ENCODE measurements around the gene LMBR1.

LMBR1 gene

DNA sequence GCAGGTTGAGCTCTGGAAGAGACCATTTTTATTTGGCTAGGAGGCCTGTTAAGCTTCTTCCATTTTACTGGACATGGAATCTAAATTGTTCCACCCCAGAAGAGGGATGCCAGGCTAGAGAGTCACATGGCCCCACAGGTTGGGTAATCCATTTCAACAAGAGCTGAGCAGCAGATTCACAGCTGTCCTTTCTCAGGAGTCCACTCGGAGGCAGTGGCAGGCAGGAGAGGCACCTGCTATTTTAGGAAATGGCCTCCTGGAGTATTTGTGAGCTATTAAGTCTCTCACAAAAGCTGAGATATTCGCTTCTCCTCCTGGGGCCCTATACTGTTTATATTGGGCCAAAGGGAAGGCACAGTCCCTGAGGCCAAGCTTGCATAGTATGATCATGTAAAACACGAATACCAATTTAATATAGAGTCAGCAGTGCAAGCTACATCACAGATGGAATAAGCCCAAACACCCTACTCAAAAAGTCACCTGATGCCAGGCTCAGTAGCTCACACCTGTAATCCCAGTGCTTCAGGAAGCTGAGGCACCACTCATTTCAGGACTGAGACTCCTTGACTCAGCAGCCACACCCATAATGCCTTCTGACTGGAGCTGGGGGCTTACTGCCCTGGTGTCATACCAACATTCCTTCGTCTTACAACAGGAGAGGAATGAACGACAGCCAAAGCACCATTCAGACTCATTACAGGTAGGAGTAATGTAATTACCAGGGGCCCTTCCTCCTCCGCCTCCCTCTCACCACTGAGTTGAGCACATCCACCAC, 124.1 kb downstream of the LMBR1 start:
- no peak overlapping the region for H3K27ac ChIP-seq
- no peaks in the 10 kb centered on the region for H3K27me3 ChIP-seq (ENCODE audit: insufficient read depth, low read depth, severe bottlenecking)
- H3K36me3 ChIP-seq: no peaks in the 10 kb centered on the region
- no peak for DNase-seq
- no peaks in the 10 kb centered on the region for H3K9me3 ChIP-seq (ENCODE audit: severe bottlenecking)
- TF ChIP-seq, protein P1, sequence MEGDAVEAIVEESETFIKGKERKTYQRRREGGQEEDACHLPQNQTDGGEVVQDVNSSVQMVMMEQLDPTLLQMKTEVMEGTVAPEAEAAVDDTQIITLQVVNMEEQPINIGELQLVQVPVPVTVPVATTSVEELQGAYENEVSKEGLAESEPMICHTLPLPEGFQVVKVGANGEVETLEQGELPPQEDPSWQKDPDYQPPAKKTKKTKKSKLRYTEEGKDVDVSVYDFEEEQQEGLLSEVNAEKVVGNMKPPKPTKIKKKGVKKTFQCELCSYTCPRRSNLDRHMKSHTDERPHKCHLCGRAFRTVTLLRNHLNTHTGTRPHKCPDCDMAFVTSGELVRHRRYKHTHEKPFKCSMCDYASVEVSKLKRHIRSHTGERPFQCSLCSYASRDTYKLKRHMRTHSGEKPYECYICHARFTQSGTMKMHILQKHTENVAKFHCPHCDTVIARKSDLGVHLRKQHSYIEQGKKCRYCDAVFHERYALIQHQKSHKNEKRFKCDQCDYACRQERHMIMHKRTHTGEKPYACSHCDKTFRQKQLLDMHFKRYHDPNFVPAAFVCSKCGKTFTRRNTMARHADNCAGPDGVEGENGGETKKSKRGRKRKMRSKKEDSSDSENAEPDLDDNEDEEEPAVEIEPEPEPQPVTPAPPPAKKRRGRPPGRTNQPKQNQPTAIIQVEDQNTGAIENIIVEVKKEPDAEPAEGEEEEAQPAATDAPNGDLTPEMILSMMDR (IDR thresholded peaks at IDR 0.05; ENCODE audit: low read depth, low read length): no peak
- no peak overlapping the region for H3K4me3 ChIP-seq (ENCODE audit: low read depth, low read length)

GRCh38 chr7:156766666-156767065, 126.3 kb downstream of the LMBR1 start:
- TF ChIP-seq, protein P1 (IDR thresholded peaks at IDR 0.05; ENCODE audit: low read depth, low read length): no peak
- Histone ChIP-seq H3K27ac (peak overlapping the region; percentile 57), H3K27me3 (ENCODE audit: insufficient read depth, low read depth, severe bottlenecking) (no peaks in the 10 kb centered on the region), H3K4me3 (ENCODE audit: low read depth, low read length) (no peak overlapping the region), H3K9me3 (ENCODE audit: severe bottlenecking) (no peaks in the 10 kb centered on the region), H3K36me3 (peaks cover 3% of the 10 kb centered on the region; the same call in 1 of the 2 replicates)
- DNase-seq: no peak

DNA sequence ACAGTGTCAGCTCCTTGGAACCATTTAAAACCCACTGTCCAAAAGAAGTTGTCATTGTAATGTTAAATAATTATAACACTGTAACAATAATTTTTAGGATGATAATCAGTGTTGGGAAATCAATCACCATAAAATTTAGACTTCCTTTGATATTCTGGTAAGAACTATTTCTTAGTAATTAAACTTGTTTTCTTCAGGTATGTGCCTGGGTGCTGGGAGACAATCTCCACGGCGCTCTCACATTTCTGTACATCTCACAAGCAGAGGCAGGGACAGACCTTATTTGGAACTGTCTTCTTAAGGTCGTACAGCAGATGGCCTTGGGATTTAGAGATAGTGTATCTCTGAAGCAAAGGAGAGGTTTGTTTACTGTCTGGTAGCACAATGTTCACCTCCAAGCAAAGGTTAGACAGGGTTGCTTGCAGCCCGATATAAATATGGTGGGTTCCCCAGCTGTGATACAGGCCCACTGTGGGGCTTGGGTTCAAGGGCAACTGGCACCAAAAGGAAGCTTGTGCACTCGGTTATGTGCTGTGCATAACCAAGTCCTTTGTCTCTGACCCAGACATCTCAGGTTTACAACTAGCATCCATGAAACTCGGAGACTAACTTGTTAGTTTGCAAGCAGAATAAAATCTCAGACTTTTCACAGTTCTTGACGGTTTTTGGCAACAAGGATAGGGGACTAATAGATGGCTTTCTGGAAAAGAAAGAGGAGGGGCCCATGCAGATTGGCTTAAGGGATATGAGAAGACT, 126.9 kb downstream of the LMBR1 start:
- TF ChIP-seq, protein P1 (IDR thresholded peaks at IDR 0.05; ENCODE audit: low read depth, low read length): no peak
- H3K36me3 ChIP-seq: peaks cover 3% of the 10 kb centered on the region; the same call in 1 of the 2 replicates
- peak; percentile 35 for DNase-seq
- H3K9me3 ChIP-seq (ENCODE audit: severe bottlenecking): no peaks in the 10 kb centered on the region
- no peak overlapping the region; the same call in 1 of the 2 replicates for H3K4me3 ChIP-seq (ENCODE audit: low read depth, low read length)
- peak overlapping the region; percentile 57 for H3K27ac ChIP-seq
- no peaks in the 10 kb centered on the region for H3K27me3 ChIP-seq (ENCODE audit: insufficient read depth, low read depth, severe bottlenecking)

- Histone ChIP-seq H3K27ac (no peak overlapping the region), H3K36me3 (peaks cover 3% of the 10 kb centered on the region; the same call in 1 of the 2 replicates), H3K9me3 (ENCODE audit: severe bottlenecking) (peaks cover 1% of the 10 kb centered on the region), H3K4me3 (ENCODE audit: low read depth, low read length) (no peak overlapping the region), H3K27me3 (ENCODE audit: insufficient read depth, low read depth, severe bottlenecking) (no peaks in the 10 kb centered on the region)
- TF ChIP-seq, protein P1 (IDR thresholded peaks at IDR 0.05; ENCODE audit: low read depth, low read length): no peak
- DNase-seq: no peak
Measured at GRCh38 chr7:156764766-156765165, 128.2 kb downstream of the LMBR1 start.

GRCh38 chr7:156764016-156764669, 128.8 kb downstream of the LMBR1 start:
- TF ChIP-seq, protein P1 (IDR thresholded peaks at IDR 0.05; ENCODE audit: low read depth, low read length): peak; percentile 79
- peak; percentile 75 for DNase-seq
- Histone ChIP-seq H3K4me3 (ENCODE audit: low read depth, low read length) (no peak overlapping the region), H3K27me3 (ENCODE audit: insufficient read depth, low read depth, severe bottlenecking) (no peaks in the 10 kb centered on the region), H3K36me3 (peaks cover 3% of the 10 kb centered on the region; the same call in 1 of the 2 replicates), H3K9me3 (ENCODE audit: severe bottlenecking) (peaks cover 4% of the 10 kb centered on the region), H3K27ac (no peak overlapping the region)

Data from WERI-Rb-1 (cell line).